ENCODE data around the gene GPATCH8. TPM values are rescaled to one million over a fixed set of nuclear protein-coding genes. Genes with fewer than 3 reads are reported as not detected.
A peak's percentile ranks its signal among the peaks of the same experiment; 100 is the strongest.
"Not testable (repeated sequence)": the region's sequence is repeated elsewhere in the genome, so short reads cannot be mapped to it uniquely, and the experiment has no call there.

GPATCH8 gene
- 5.2 and 5.5 TPM in 2 replicates for total RNA-seq (2014; rRNA removed; shearing (Covaris generic); ENCODE audit: low replicate concordance)

DNA sequence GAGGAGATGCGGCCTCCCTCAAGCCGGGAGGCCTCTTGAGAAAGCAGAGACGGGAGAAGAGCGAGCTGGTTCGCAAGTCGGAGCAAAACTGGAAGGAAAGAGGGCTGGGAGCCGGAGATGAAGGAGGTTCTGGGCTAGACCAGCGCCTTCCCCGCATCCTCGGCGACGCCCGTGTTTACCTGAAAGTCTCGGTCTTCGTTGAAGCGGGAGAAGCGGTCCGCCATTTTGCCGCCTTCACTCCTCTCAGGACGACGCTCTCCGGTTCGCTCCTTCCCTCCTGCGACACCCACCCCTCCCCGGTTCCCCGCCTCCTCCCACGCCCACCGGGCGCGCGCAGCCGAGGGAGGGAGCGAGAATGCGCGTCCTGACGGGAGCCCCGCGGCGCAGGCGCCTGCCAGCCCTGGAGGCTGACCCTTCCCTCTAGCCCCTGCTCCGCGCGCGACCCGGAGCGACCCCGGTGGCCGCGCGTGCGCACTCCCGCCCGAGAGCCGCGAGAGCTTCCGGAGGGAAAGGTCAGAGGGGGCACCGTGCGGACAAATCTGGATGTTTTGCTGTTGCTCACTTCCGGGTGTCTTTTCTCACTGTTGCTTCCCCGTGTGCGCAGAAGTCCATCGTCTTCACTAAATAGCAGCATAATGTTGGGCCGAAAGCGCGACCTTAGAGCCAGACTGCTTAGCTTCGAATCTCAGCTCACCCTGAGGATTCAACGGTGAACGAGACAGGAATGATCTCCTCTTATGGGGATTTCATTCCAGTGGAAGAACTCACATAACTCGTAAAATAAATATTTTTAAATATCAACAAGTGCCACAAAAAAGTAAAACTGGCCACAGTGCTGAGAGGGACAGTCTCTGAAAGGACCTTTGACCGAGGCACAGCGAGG lies at the start of gene GPATCH8:
GPATCH8 (minus strand) TSS at position 260 of the 883 bp plus-strand sequence; CDS start at position 224, 36 bp downstream.
- Histone ChIP-seq H3K9me3 (no peaks in the 10 kb centered on the region), H3K27me3 (no peaks in the 10 kb centered on the region), H3K36me3 (peaks cover 9% of the 10 kb centered on the region; the same call in 1 of the 2 replicates), H3K4me3 (peak within 1 kb of the TSS; percentile 91)
- peak; percentile 98 for DNase-seq

DNA sequence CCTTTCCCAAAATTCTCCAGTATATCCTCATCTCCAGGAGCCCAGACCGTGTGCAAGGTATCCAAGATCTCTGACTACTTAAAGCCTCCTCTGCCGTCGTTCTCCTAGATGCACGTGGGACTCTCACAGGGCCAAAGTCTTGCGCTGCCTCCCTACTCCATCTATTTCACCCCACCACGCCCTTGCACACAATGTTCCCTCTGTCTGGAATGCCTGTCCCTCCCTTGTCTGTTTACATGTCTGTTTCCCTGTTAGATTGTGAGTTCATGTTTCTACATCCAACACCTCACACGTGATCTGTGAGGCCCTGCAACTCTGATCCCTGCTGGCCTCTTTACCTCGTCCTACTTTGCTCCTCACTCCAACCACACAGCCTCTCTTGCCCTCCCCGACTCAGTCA lies 49.2 kb upstream of the GPATCH8 start:
- Histone ChIP-seq H3K4me3 (no peak overlapping the region), H3K36me3 (no peaks in the 10 kb centered on the region)
- DNase-seq, result no peak

DNA sequence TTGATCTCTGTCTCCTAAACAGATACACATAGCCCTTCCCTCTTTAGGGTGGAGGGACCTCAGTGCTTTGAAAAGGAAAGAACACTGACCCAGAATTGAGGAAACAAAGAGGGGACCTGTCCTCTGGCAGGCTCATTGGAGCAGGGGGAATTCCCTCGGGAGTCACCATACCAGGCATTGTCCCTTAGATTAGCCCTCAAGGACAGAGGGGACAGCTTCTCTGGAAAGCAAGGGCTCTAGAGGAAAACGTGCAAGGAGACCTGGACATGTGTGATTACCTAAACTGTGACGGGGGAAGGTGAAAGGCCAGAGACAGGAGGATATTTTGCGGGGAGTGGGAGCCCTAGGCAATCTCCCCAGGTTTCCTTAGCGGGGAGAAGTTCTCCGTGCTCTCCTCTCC lies 46.5 kb upstream of the GPATCH8 start:
- Histone ChIP-seq H3K9me3 (no peaks in the 10 kb centered on the region), H3K4me3 (no peak overlapping the region), H3K36me3 (no peaks in the 10 kb centered on the region), H3K27me3 (no peaks in the 10 kb centered on the region)
- no peak for DNase-seq

More for the DNA sequence above, 49.2 kb upstream of the GPATCH8 start:
- H3K27me3 ChIP-seq, result no peaks in the 10 kb centered on the region
- H3K9me3 ChIP-seq, result no peaks in the 10 kb centered on the region

DNA sequence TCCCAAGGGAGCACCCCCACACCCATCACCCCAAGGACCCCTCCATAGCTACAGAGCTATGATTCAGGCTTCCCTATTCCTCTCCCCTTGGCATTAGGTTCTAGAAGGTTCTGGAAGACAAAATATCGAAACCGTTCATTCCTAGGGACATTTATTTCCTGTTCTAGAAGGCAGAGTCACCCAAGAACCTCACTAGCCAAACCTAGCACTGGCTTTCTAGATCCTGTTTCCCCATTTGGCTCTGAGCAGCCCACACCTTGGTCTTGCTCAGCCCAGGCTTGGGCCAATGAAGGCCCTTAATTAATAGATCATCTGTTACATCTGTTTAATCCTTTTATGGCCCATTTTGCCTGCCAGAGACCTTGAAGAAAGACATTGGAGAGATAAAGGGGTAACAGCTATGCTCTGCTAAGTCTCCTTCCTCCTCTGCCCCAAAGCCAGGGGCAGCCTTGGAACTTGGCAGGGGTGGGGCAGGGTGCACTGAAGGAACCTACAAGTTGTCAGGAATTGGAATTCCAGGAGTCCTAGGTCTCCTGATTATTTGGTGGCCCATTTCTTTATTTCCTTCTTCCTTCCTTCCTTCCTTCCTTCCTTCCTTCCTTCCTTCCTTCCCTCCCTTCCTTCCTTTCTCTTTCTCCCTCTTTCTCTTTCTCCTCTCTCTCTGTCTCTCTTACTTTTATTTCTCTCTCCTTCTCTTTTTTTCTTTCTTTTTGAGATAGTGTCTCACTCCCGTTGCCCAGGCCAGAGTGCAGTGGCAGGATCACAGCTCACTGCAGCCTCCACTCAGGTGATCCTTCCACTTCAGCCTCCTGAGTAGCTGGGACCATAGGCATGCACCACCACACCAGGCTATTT lies 45.4 kb upstream of the GPATCH8 start:
- DNase-seq, result no peak
- Histone ChIP-seq H3K27me3 (no peaks in the 10 kb centered on the region), H3K36me3 (no peaks in the 10 kb centered on the region), H3K9me3 (no peaks in the 10 kb centered on the region), H3K4me3 (no peak overlapping the region)

DNA sequence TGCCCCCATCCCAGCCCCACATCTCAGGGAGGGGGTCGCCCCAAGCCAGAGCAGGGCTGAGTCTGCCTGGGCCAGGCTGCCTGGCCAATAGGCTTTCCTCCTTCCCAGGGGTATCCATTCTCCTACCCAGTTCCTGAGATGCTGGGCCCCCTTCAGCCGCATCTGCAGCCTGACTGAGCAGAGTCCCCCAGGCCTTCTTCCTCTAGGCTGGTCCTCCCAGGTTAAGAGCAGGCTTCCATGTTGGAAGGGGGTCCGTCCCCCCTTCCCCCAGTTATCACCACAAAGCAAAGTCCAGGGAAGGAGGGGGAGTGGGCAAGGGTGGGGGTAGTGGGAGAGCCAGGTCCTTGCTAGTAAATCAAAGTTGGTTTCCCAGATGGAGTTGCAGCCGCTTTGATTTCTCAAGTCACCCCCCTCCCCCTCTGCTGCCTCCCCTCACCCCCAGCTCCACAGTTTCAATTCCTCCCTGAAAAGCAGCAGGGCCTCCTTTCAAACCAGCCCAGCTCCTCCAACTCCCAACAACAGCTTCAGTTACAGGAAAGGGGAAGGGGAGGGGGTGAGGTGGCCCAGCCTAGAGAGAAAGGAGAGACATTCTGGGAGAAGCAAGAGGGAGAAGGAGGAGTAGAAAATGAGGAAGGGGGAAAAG lies 44.5 kb upstream of the GPATCH8 start:
- Histone ChIP-seq H3K9me3 (no peaks in the 10 kb centered on the region), H3K4me3 (no peak overlapping the region), H3K36me3 (no peaks in the 10 kb centered on the region), H3K27me3 (no peaks in the 10 kb centered on the region)
- DNase-seq, result peak; percentile 19

DNA sequence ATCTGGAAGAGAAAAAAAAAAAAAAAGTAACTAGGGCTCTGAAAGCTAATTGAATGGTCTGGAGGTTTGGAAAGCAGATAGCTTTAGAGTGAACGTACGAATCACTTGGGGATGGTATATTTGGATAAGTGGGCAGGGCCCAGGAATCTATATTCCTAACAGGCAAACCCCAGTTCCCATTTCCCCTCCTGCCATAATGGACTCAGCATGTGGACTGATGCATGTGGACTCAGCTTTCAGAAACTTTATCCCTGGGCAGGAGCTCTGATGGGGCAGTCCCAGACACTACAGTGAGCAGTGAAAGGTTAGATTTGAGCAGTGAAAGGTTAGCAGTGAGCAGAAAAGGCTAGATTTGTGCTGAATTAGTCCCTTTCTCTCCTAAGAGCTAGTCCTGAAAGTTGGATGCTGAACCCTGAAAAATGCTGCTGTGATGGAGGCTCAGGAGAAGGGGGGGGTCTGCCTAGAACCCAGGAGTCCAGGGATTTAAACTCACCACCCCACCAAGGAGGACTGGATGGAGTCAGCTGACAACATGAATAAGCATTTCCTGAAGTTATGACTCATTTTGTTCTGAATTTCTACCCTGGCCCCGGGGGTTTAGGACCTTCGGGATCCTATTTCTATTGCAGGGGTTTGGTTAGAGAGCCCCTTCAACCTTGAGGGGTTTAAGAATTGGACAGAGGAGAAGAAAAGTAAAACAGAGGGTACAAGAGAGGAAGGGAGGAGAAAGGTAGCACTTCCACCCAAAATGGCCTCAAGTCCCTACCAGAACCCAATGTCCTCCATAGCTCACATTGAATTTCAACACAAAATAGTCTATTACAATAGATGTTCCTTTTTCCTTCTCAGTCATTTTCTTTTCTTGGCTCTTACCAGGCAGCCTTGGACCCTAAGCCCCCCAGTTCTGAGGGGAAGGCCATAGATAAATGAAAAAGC lies 43.7 kb upstream of the GPATCH8 start:
- H3K36me3 ChIP-seq, result no peaks in the 10 kb centered on the region

DNA sequence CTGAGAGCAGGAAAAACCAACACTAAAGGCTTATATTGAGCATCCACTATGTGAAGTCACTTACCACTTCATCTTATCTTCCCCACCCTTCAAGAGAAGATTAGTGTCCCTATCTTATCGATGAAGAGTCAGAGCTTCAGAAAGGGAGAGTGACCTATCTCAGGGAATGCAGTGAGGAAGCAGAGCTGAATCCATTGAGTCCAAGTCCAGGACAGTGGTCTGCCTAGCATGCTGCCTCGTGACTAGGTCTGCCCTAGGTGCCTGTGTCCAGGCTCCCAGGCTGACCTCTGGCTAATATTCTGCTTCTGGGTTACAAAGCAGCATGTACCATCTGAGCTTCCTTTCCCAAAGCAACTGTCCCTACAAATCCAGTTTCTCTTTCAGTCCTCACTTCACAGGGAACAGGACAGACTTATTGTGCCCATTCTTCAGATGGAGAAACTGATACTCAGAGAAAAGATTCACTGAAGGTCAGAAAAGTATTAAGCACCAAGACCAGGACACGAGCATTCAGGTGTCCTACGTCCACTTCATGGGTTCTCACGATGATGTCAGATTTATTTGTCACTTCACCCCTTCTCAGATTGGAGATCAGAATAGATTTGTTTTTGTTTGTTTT lies 40.8 kb upstream of the GPATCH8 start:
- DNase-seq, result no peak
- H3K36me3 ChIP-seq, result no peaks in the 10 kb centered on the region
- H3K4me3 ChIP-seq, result no peak overlapping the region

More for the DNA sequence above, 43.7 kb upstream of the GPATCH8 start:
- DNase-seq, result peak; percentile 42
- Histone ChIP-seq H3K27me3 (no peaks in the 10 kb centered on the region), H3K9me3 (no peaks in the 10 kb centered on the region), H3K4me3 (no peak overlapping the region)

DNA sequence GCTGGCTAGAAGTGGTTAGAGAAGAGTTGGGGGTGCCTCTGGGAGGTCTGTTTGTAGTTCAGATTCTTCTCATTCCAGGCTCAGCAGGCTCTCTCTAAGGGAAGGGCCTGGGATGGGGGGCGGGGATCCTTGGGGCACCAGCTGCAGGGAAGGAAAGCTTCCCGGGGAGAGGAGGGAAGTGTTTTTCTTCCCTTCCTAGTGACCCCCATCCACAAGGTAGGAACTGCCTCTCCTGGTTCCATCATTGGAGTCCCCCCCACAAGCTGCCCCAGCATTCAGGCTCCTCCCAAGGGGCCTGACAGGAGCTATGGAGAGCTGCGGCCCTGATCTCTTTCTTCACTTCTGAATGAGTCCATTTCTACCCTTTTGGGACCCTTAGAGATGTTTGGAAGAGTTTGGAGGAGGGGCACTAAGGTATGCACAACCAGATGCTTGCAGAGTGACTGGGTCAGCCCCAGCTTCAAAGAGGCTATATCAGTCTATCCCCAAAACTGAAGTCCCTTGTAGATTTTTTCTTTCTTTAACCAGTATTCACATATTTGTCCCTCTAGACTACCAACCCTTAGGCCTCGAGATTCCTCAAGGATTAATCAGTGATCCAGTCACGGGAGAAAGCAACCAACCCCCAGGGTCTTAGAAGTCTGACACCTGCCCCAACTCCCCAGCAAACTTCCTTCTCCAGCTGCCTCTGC lies 40.2 kb upstream of the GPATCH8 start:
- Histone ChIP-seq H3K36me3 (no peaks in the 10 kb centered on the region), H3K27me3 (no peaks in the 10 kb centered on the region), H3K9me3 (no peaks in the 10 kb centered on the region), H3K4me3 (peak overlapping the region; percentile 6; the same call in 1 of the 2 replicates)
- peak; percentile 90 for DNase-seq

More for the DNA sequence above, 40.8 kb upstream of the GPATCH8 start:
- Histone ChIP-seq H3K27me3 (no peaks in the 10 kb centered on the region), H3K9me3 (no peaks in the 10 kb centered on the region)

DNA sequence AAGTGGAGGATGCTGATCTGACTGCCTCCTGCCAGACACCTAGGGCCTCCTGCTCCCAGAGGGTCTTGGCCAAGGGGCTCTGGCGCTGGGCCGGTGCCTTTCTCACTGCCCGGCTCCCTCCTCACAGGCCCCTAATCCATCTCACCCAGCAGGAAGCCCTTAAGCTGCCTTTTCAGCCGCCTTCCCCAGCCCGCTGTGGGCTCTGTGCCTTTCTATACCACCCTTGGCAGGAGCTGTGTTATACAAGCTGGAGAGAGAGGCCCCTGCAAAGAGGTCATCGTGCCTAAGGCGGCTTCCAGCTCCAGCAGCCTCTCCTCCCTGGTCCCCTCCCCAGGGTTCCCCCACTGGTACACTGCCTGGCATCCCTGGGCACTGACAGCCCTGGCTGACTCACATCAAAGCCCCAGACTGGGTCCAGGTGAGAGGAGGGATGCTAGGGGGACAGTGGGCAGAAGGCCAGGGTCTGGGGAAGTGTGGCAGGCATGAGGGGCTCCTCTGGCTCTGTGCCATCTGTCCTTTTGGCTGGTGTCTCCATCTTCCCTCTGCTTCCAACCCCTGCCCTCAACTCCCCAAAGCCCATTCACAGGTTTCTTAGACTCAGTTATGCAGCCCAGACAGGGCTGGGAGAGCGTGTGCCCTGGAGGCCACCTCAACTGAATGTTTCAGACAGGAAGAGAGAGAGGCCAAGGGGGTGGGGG lies 38.8 kb upstream of the GPATCH8 start:
- Histone ChIP-seq H3K27me3 (no peaks in the 10 kb centered on the region), H3K9me3 (no peaks in the 10 kb centered on the region), H3K4me3 (no peak overlapping the region), H3K36me3 (no peaks in the 10 kb centered on the region)
- peak; percentile 70 for DNase-seq

DNA sequence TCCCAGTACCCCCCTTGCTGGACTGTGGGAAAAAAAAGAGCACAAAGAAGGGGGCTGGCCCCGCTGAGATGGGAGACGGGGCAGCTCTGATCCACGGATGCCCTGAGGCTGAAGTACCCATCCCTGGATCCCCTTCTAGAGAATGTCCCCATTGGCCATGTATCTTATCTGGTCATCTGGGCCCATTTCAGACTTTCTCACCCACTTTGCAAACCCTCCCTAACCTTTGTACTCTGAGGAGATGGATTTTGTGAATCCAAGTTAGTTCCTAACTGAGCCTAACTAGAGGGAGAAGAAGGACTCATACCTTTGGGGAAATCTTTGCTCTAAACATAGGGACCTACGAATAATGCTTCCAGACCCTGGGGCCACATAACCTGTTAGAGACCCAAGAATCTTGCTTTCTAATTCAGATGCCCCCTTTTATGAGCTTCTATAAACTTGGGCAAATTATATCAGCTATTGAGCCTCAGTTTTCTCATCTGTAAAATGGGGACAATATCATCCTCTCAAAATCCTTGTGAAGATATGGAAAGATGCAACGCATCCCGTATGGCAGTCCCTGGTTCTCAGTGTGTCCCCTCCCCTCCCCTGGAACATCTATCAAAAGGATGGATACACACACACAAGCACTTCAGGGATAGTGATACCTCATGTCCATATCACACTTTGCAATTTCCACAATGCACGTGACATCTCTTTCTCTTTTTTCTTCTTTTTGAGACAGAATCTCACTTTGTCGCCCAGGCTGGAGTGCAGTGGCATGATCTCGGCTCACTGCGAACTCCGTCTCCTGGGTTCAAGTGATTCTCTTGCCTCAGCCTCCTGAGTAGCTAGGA lies 37.3 kb upstream of the GPATCH8 start:
- DNase-seq, result no peak

DNA sequence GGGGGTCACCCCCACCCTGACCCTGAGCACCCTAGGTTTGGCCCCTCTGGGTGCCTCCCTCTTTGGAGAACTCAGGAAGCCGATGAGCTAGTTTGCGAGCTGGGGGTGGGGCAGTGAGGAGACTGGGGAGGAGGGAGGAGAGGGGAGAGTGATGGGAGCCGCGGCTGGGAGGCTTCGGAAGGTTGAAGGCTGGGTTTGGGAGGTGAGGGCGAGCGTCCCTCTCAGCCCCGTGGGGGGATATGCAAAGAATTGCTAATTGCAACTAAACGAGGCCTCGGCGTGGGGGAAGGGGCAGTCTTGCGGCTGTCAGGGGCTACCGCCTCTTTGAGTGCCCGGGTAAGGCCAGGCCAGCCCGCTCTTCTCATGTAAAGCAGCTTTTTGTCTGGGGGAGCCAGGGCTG lies 36.5 kb upstream of the GPATCH8 start:
- no peaks in the 10 kb centered on the region for H3K27me3 ChIP-seq
- no peaks in the 10 kb centered on the region for H3K36me3 ChIP-seq
- no peak overlapping the region for H3K4me3 ChIP-seq
- DNase-seq, result no peak
- no peaks in the 10 kb centered on the region for H3K9me3 ChIP-seq

More for the DNA sequence above, 37.3 kb upstream of the GPATCH8 start:
- no peak overlapping the region for H3K4me3 ChIP-seq
- H3K27me3 ChIP-seq, result no peaks in the 10 kb centered on the region
- H3K36me3 ChIP-seq, result no peaks in the 10 kb centered on the region
- no peaks in the 10 kb centered on the region for H3K9me3 ChIP-seq

DNA sequence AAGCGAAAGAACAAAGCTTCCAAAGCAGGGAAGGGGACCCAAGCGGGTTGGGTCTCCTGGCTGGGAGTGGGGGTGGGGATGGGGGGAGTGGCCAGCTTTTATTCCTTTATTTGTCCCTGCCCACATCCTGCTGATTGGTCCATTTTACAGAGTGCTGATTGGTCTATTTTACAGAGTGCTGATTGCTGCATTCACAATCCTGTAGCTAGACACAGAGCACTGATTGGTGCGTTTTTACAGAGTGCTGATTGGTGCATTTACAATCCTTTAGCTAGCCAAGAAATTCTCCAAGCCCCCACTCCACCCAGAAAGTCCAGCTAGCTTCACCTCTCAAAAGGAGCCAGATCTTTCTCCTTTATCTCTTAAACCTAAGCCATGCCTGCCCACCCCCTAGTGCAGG lies 34.7 kb upstream of the GPATCH8 start:
- DNase-seq, H3K4me3 ChIP-seq, H3K9me3 ChIP-seq, H3K27me3 ChIP-seq, H3K36me3 ChIP-seq: not testable (repeated sequence)

DNA sequence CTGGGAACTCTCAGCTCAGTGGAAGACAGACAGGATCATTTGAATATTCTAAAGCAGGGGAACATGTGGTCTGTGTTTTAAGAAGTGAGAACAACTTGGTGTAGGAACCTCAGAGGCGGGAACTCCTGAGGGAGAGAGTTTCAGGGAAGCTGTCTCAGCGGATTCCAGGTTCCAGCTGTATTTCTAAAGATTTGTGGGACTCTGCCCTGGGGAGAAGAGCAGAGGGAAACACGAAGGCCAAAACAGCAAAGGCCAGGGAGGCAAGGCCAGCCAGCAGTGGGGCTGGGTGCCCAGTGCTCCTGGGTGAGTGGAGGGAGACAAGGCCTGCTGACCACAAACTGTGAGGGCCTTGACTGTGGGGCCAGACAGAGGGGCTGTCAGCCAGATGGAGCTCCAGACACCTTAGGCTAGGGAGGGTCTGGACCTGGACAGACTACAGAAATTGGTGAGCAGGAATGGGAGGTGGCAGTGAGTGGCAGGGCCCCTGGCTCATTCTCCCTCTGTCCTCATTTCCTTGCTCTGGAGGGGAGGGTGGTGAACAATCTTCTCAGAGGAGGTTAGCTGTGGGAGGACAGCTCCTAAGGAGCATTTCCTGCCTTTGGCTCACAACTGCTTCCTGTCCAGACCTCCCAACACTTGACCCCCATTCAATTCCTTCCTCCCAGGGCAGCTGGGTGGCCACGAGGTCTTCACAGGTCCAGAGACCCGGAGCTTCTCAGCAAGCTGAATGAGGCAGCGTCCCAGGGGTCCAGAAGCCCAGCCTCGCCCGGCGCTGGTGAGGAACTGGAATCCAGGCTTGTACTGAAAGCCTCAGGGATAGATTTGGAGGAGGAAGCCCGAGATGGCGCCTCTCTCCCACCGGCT lies 33.1 kb upstream of the GPATCH8 start:
- DNase-seq, result peak; percentile 27

More for the DNA sequence above, 33.1 kb upstream of the GPATCH8 start:
- no peak overlapping the region for H3K4me3 ChIP-seq
- no peaks in the 10 kb centered on the region for H3K9me3 ChIP-seq
- H3K36me3 ChIP-seq, result no peaks in the 10 kb centered on the region
- no peaks in the 10 kb centered on the region for H3K27me3 ChIP-seq

Measured in MG63 (cell line).